Activated CD4-positive, alpha-beta T cell treated with anti-CD3 and anti-CD28 coated beads, Interleukin-2, amount 10 ng/mL, durations not matched to agents 24 days and 14 days (primary cell): ENCODE results near the gene ANKRD35. TPM values are rescaled to one million over a fixed set of nuclear protein-coding genes. Genes with fewer than 3 reads are reported as not detected.

ENCODE experiments used
- DNase-seq: peaks from one replicate; pipeline ENCODE4 v3.0.0; 2022
- H3K27ac Mint-ChIP-seq: one replicate; pipeline ENCODE4 v1.8.0; 2022; ENCODE audit warnings: mild to moderate bottlenecking, mixed read lengths
- H3K27me3 Mint-ChIP-seq: one replicate; pipeline ENCODE4 v1.8.0; 2022; ENCODE audit warnings: mixed read lengths
- H3K36me3 Mint-ChIP-seq: one replicate; pipeline ENCODE4 v1.8.0; 2022; ENCODE audit warnings: low read depth, mild to moderate bottlenecking, mixed read lengths
- H3K4me1 Mint-ChIP-seq: one replicate; pipeline ENCODE4 v1.8.0; 2021; ENCODE audit warnings: mixed read lengths
- H3K4me3 Mint-ChIP-seq: one replicate; pipeline ENCODE4 v1.8.0; 2022; ENCODE audit warnings: mild to moderate bottlenecking, moderate library complexity, mixed read lengths
- H3K9me3 Mint-ChIP-seq: one replicate; pipeline ENCODE4 v1.8.0; 2021; ENCODE audit warnings: mixed read lengths
- intact Hi-C: fragments of 100-400 bp; cut with micrococcal nuclease; formaldehyde crosslinking; loops from one replicate; pipeline ENCODE4 v1.15.1; 2023
- total RNA-seq: library from RNA; stranded (reverse); gene quantifications from 2 replicates; pipeline ENCODE4 v1.2.3, GENCODE V29; 2022

The ANKRD35 gene
- total RNA-seq, 1 donor from 2014 or later = 0.40 TPM

GRCh38 chr1:145886816-145887215 is 1.1 kb upstream of the ANKRD35 start:
- Mint-ChIP-seq H3K9me3 (no peaks in the 10 kb centered on the region), H3K4me3 (peak overlapping the region; percentile 62), H3K36me3 (no peaks in the 10 kb centered on the region), H3K27ac (no peak overlapping the region), H3K27me3 (peaks cover 31% of the 10 kb centered on the region), H3K4me1 (peaks cover 17% of the 10 kb centered on the region)
- DNase-seq = no peak
- intact Hi-C loops = no loop called here

- Mint-ChIP-seq H3K36me3 (no peaks in the 10 kb centered on the region), H3K9me3 (no peaks in the 10 kb centered on the region), H3K4me3 (peak overlapping the region; percentile 87), H3K4me1 (peaks cover 17% of the 10 kb centered on the region), H3K27ac (no peak overlapping the region), H3K27me3 (peaks cover 32% of the 10 kb centered on the region)
- intact Hi-C loops = no loop called here
- DNase-seq = no peak
Measured at GRCh38 chr1:145886390-145886789, 724 bp upstream of the ANKRD35 start.

- no peaks in the 10 kb centered on the region for H3K9me3 Mint-ChIP-seq
- DNase-seq = no peak
- H3K36me3 Mint-ChIP-seq = no peaks in the 10 kb centered on the region
- peak overlapping the region; percentile 87 for H3K4me3 Mint-ChIP-seq
- peaks cover 35% of the 10 kb centered on the region for H3K27me3 Mint-ChIP-seq
- H3K4me1 Mint-ChIP-seq = peaks cover 18% of the 10 kb centered on the region
- H3K27ac Mint-ChIP-seq = no peak overlapping the region
- intact Hi-C loops = loop anchor here (1.0 to 2.0 kb wide), 3 partner anchors 12 to 34 kb away; partner anchors contain the start of genes PEX11B and PIAS3
Measured at GRCh38 chr1:145884675-145885074, 991 bp downstream of the ANKRD35 start.

- intact Hi-C loops = loop anchor here (2.0 kb wide), 1 partner anchor 59 kb away; no protein-coding TSS in a partner anchor
- Mint-ChIP-seq H3K4me1 (peaks cover 6% of the 10 kb centered on the region), H3K36me3 (no peaks in the 10 kb centered on the region), H3K27me3 (peaks cover 44% of the 10 kb centered on the region), H3K27ac (no peak overlapping the region), H3K9me3 (no peaks in the 10 kb centered on the region), H3K4me3 (no peak overlapping the region)
- no peak for DNase-seq
Measured at GRCh38 chr1:145879775-145880174, 5.9 kb downstream of the ANKRD35 start.

- intact Hi-C loops = no loop called here
- no peaks in the 10 kb centered on the region for H3K36me3 Mint-ChIP-seq
Measured at GRCh38 chr1:145878724-145879123, 6.9 kb downstream of the ANKRD35 start.

GRCh38 chr1:145877923-145878486 is 7.7 kb downstream of the ANKRD35 start:
- H3K9me3 Mint-ChIP-seq = no peaks in the 10 kb centered on the region
- DNase-seq = no peak
- H3K27me3 Mint-ChIP-seq = peaks cover 38% of the 10 kb centered on the region
- H3K4me3 Mint-ChIP-seq = no peak overlapping the region
- no peak overlapping the region for H3K27ac Mint-ChIP-seq
- intact Hi-C loops = no loop called here
- H3K4me1 Mint-ChIP-seq = peaks cover 6% of the 10 kb centered on the region
- no peaks in the 10 kb centered on the region for H3K36me3 Mint-ChIP-seq

More at GRCh38 chr1:145878724-145879123, 6.9 kb downstream of the ANKRD35 start:
- Mint-ChIP-seq H3K27ac (no peak overlapping the region), H3K4me1 (peaks cover 5% of the 10 kb centered on the region), H3K27me3 (peaks cover 38% of the 10 kb centered on the region), H3K4me3 (no peak overlapping the region), H3K9me3 (no peaks in the 10 kb centered on the region)
- DNase-seq = no peak

- Mint-ChIP-seq H3K9me3 (no peaks in the 10 kb centered on the region), H3K27me3 (peaks cover 40% of the 10 kb centered on the region), H3K4me3 (no peak overlapping the region), H3K27ac (no peak overlapping the region), H3K4me1 (peaks cover 17% of the 10 kb centered on the region), H3K36me3 (no peaks in the 10 kb centered on the region)
- DNase-seq = no peak
- intact Hi-C loops = loop anchor here (5.0 kb wide), 1 partner anchor 83 kb away; the partner anchor contains the start of gene LIX1L
Measured at GRCh38 chr1:145874646-145875045, 11.0 kb downstream of the ANKRD35 start.

GRCh38 chr1:145871994-145872924 is 13.4 kb downstream of the ANKRD35 start:
- H3K27me3 Mint-ChIP-seq = peaks cover 41% of the 10 kb centered on the region
- intact Hi-C loops = loop anchor here (1.0 to 5.0 kb wide), 3 partner anchors 13 to 85 kb away; partner anchors contain the start of genes ANKRD35, LIX1L and PIAS3
- no peaks in the 10 kb centered on the region for H3K9me3 Mint-ChIP-seq
- peak overlapping the region; percentile 80 for H3K27ac Mint-ChIP-seq
- DNase-seq = peak; percentile 83
- H3K4me1 Mint-ChIP-seq = peaks cover 14% of the 10 kb centered on the region
- peak overlapping the region; percentile 87 for H3K4me3 Mint-ChIP-seq
- H3K36me3 Mint-ChIP-seq = no peaks in the 10 kb centered on the region

- no peak overlapping the region for H3K27ac Mint-ChIP-seq
- intact Hi-C loops = no loop called here
- H3K4me1 Mint-ChIP-seq = peaks cover 14% of the 10 kb centered on the region
- no peaks in the 10 kb centered on the region for H3K36me3 Mint-ChIP-seq
- H3K4me3 Mint-ChIP-seq = no peak overlapping the region
- peaks cover 45% of the 10 kb centered on the region for H3K27me3 Mint-ChIP-seq
- DNase-seq = no peak
- H3K9me3 Mint-ChIP-seq = no peaks in the 10 kb centered on the region
Measured at GRCh38 chr1:145868232-145868631, 17.4 kb downstream of the ANKRD35 start.

- H3K27ac Mint-ChIP-seq = no peak overlapping the region
- H3K4me3 Mint-ChIP-seq = no peak overlapping the region
Measured at GRCh38 chr1:145863282-145864018, 22.2 kb downstream of the ANKRD35 start.

GRCh38 chr1:145859491-145860023 is 26.1 kb downstream of the ANKRD35 start:
- Mint-ChIP-seq H3K4me1 (peaks cover 14% of the 10 kb centered on the region), H3K27me3 (peaks cover 13% of the 10 kb centered on the region), H3K27ac (peak overlapping the region; percentile 96), H3K4me3 (peak overlapping the region; percentile 96), H3K36me3 (peaks cover 11% of the 10 kb centered on the region), H3K9me3 (no peaks in the 10 kb centered on the region)
- peak; percentile 96 for DNase-seq
- intact Hi-C loops = loop anchor here (1.0 to 2.0 kb wide), 8 partner anchors 13 to 176 kb away; partner anchors contain the start of genes ANKRD34A, ANKRD35, POLR3C and POLR3GL

More at GRCh38 chr1:145863282-145864018, 22.2 kb downstream of the ANKRD35 start:
- intact Hi-C loops = no loop called here
- no peaks in the 10 kb centered on the region for H3K9me3 Mint-ChIP-seq
- no peaks in the 10 kb centered on the region for H3K36me3 Mint-ChIP-seq
- DNase-seq = no peak
- H3K4me1 Mint-ChIP-seq = peaks cover 6% of the 10 kb centered on the region
- peaks cover 33% of the 10 kb centered on the region for H3K27me3 Mint-ChIP-seq

GRCh38 chr1:145858901-145859490 is 26.7 kb downstream of the ANKRD35 start, which contains the start of gene PIAS3:
Gene PIAS3, minus strand, starts transcription at chr1:145859081. Its CDS starts 91 bp downstream, at chr1:145858990.
- no peaks in the 10 kb centered on the region for H3K9me3 Mint-ChIP-seq
- H3K27ac Mint-ChIP-seq = peak within 1 kb of the TSS; percentile 96
- DNase-seq = peak; percentile 97
- H3K36me3 Mint-ChIP-seq = peaks cover 14% of the 10 kb centered on the region
- intact Hi-C loops = loop anchor here (1.0 to 2.0 kb wide), 8 partner anchors 13 to 176 kb away; partner anchors contain the start of genes ANKRD34A, ANKRD35, POLR3C and POLR3GL
- H3K27me3 Mint-ChIP-seq = peaks cover 9% of the 10 kb centered on the region
- H3K4me1 Mint-ChIP-seq = peaks cover 14% of the 10 kb centered on the region
- H3K4me3 Mint-ChIP-seq = peak within 1 kb of the TSS; percentile 96
